H1 (cell line): ENCODE data around the gene ELOF1. TPM values are rescaled to one million over a fixed set of nuclear protein-coding genes. Genes with fewer than 3 reads are reported as not detected.

Experiments used
- CTCF ChIA-PET: fragments of 300-600 bp; sonication (Branson Sonifier 250); formaldehyde crosslinking; loops from one replicate; lab custom pipeline; 2021; ENCODE audit not compliant: partially characterized antibody; lab: Charles Lee
- POLR2A ChIA-PET: fragments of 300-600 bp; sonication (Branson Sonifier 250); formaldehyde crosslinking; loops from one replicate; lab custom pipeline; 2021; ENCODE audit warnings: inconsistent platforms; ENCODE audit not compliant: partially characterized antibody; lab: Charles Lee
- DNase-seq, 2 experiments: peaks; one replicate each; pipeline versions ENCODE4 v3.0.0 to v3.0.0-alpha.2; 2010 to 2022; ENCODE audit warnings: low spot score in 2 of 2, low read depth in 1 of 2, mixed read lengths in 1 of 2
- FAIRE-seq: peaks from 2 replicates; lab custom pipeline; 2011; peaks lifted over from hg19 to GRCh38; lab: Jason Lieb, UNC
- H2AFZ ChIP-seq: 2 replicates; pipeline ENCODE4 v1.8.1; 2012; ENCODE audit warnings: low read length, inconsistent platforms
- H2AK5ac ChIP-seq: 2 replicates; pipeline ENCODE4 v1.6.1; 2013; ENCODE audit warnings: low read depth, low read length
- H2BK120ac ChIP-seq: replicated peaks from 2 replicates; pipeline ENCODE3; 2013; ENCODE audit warnings: low read depth, low read length, inconsistent platforms
- H2BK12ac ChIP-seq: 2 replicates; pipeline ENCODE4 v1.6.1; 2013; ENCODE audit warnings: low read depth, low read length
- H2BK15ac ChIP-seq: 2 replicates; pipeline ENCODE4 v1.6.1; 2013; ENCODE audit warnings: low read length
- H2BK20ac ChIP-seq: 2 replicates; pipeline ENCODE4 v1.6.1; 2013; ENCODE audit warnings: low read length
- H2BK5ac ChIP-seq: 2 replicates; pipeline ENCODE4 v1.6.1; 2013; ENCODE audit warnings: low read depth, low read length
- H3K14ac ChIP-seq: 2 replicates; pipeline ENCODE4 v1.6.1; 2013; ENCODE audit warnings: inconsistent platforms; ENCODE audit not compliant: insufficient read length
- H3K18ac ChIP-seq: 2 replicates; pipeline ENCODE4 v1.6.1; 2013; ENCODE audit warnings: low read length; ENCODE audit errors: extremely low read depth
- H3K23ac ChIP-seq: 2 replicates; pipeline ENCODE4 v1.6.1; 2013; ENCODE audit warnings: inconsistent platforms; ENCODE audit not compliant: insufficient read length
- H3K23me2 ChIP-seq: 2 replicates; pipeline ENCODE4 v1.6.1; 2013; ENCODE audit warnings: low read depth, low read length
- H3K27ac ChIP-seq: 2 replicates; pipeline ENCODE4 v1.6.1; 2011; ENCODE audit warnings: low read depth, low read length, inconsistent platforms
- H3K27me3 ChIP-seq, 4 experiments: replicated peaks in 1 of 4; 1 replicate in 1 of 4; 2 replicates in 3 of 4; pipeline versions ENCODE4 v1.6.1 to v1.8.1; 2011 to 2013; ENCODE audit warnings: low read length in 3 of 4, mild to moderate bottlenecking in 3 of 4, inconsistent platforms in 2 of 4, mixed read lengths in 2 of 4, moderate library complexity in 1 of 4; ENCODE audit not compliant: control insufficient read depth in 3 of 4, insufficient read depth in 3 of 4; ENCODE audit errors: extremely low read depth in 1 of 4
- H3K36me3 ChIP-seq, 4 experiments: 2 replicates each; pipeline versions ENCODE4 v1.6.1 to v1.8.1; 2011 to 2013; ENCODE audit warnings: mild to moderate bottlenecking in 4 of 4, low read length in 3 of 4, moderate library complexity in 2 of 4, control low read depth in 1 of 4, inconsistent platforms in 1 of 4; ENCODE audit not compliant: insufficient read depth in 4 of 4, control insufficient read depth in 2 of 4
- H3K4ac ChIP-seq: replicated peaks from 2 replicates; pipeline ENCODE3; 2013; ENCODE audit warnings: low read length, low read depth, mixed read lengths, inconsistent platforms; ENCODE audit not compliant: insufficient read length
- H3K4me1 ChIP-seq, 4 experiments: replicated peaks in 1 of 4; 1 replicate in 1 of 4; 2 replicates in 3 of 4; pipeline versions ENCODE4 v1.6.1 to v1.8.1; 2011 to 2013; ENCODE audit warnings: low read length in 3 of 4, inconsistent platforms in 2 of 4, mixed read lengths in 1 of 4; ENCODE audit not compliant: insufficient read depth in 4 of 4, control insufficient read depth in 3 of 4
- H3K4me2 ChIP-seq, 2 experiments: 2 replicates each; pipeline versions ENCODE4 v1.6.1 to v1.8.1; 2011 to 2013; ENCODE audit warnings: low read depth in 2 of 2, low read length in 2 of 2, control low read depth in 1 of 2, inconsistent platforms in 1 of 2, mild to moderate bottlenecking in 1 of 2; ENCODE audit not compliant: insufficient read depth in 1 of 2
- H3K4me3 ChIP-seq, 4 experiments: fragments of 200-600, 300-600 bp in 1 of 4; sonication (generic), shearing (Covaris generic), sonication (Bioruptor Twin) in 1 of 4; 2 replicates each; pipeline versions ENCODE4 v1.5.1 to v1.8.1; 2011 to 2016; ENCODE audit warnings: low read length in 4 of 4, low read depth in 3 of 4, control low read depth in 2 of 4, inconsistent platforms in 2 of 4, mild to moderate bottlenecking in 2 of 4, mixed read lengths in 1 of 4, moderate library complexity in 1 of 4; ENCODE audit not compliant: insufficient read depth in 2 of 4; ENCODE audit errors: extremely low read depth in 1 of 4
- H3K56ac ChIP-seq: replicated peaks from 2 replicates; pipeline ENCODE3; 2013; ENCODE audit warnings: low read depth, mild to moderate bottlenecking, mixed read lengths, low read length, inconsistent platforms; ENCODE audit not compliant: insufficient read length
- H3K79me1 ChIP-seq: 2 replicates; pipeline ENCODE4 v1.6.1; 2013; ENCODE audit warnings: low read depth, low read length, control low read depth
- H3K79me2 ChIP-seq, 2 experiments: 2 replicates each; pipeline versions ENCODE4 v1.6.1 to v1.8.1; 2012 to 2013; ENCODE audit warnings: low read length in 2 of 2, mild to moderate bottlenecking in 2 of 2, inconsistent platforms in 1 of 2; ENCODE audit not compliant: insufficient read depth in 2 of 2, control insufficient read depth in 1 of 2
- H3K9ac ChIP-seq, 4 experiments: replicated peaks in 1 of 4; 1 replicate in 1 of 4; 2 replicates in 3 of 4; pipeline versions ENCODE4 v1.6.1 to v1.8.1; 2011 to 2013; ENCODE audit warnings: low read depth in 3 of 4, low read length in 3 of 4, control low read depth in 2 of 4, mild to moderate bottlenecking in 2 of 4, moderate library complexity in 2 of 4, inconsistent platforms in 1 of 4; ENCODE audit errors: extremely low read depth in 1 of 4
- H3K9me3 ChIP-seq, 2 experiments: 2 replicates each; pipeline versions ENCODE4 v1.6.1 to v1.8.1; 2012 to 2013; ENCODE audit warnings: mild to moderate bottlenecking in 2 of 2, moderate library complexity in 2 of 2, control low read depth in 1 of 2, inconsistent platforms in 1 of 2, low read depth in 1 of 2, low read length in 1 of 2, mixed read lengths in 1 of 2; ENCODE audit not compliant: insufficient read depth in 2 of 2
- H4K20me1 ChIP-seq, 2 experiments: replicated peaks in 1 of 2; 2 replicates each; pipeline versions ENCODE3 to v1.8.1; 2011 to 2013; ENCODE audit warnings: inconsistent platforms in 2 of 2, low read length in 2 of 2, mild to moderate bottlenecking in 1 of 2; ENCODE audit not compliant: insufficient read depth in 2 of 2, control insufficient read depth in 1 of 2
- H4K5ac ChIP-seq: 2 replicates; pipeline ENCODE4 v1.6.1; 2013; ENCODE audit warnings: low read length, low read depth, mixed read lengths, inconsistent platforms; ENCODE audit not compliant: insufficient read length
- H4K8ac ChIP-seq: 2 replicates; pipeline ENCODE4 v1.8.0; 2013; ENCODE audit warnings: mild to moderate bottlenecking, moderate library complexity, low read length, inconsistent platforms; ENCODE audit not compliant: insufficient read depth; ENCODE audit errors: extremely low read depth
- H4K91ac ChIP-seq: replicated peaks from 2 replicates; pipeline ENCODE3; 2013; ENCODE audit warnings: low read length, mixed read lengths, inconsistent platforms; ENCODE audit not compliant: insufficient read length
- CHD2 ChIP-seq: IDR thresholded peaks from 2 replicates; pipeline ENCODE4 v1.6.1; 2012; ENCODE audit warnings: low read length, improper control_type of control experiment
- GABPA ChIP-seq: IDR thresholded peaks from 2 replicates; pipeline ENCODE4 v1.6.1; 2011; ENCODE audit warnings: mild to moderate bottlenecking, low read length, moderate library complexity, borderline replicate concordance; ENCODE audit not compliant: insufficient read depth
- POLR2AphosphoS5 ChIP-seq: IDR thresholded peaks from 2 replicates; pipeline ENCODE4 v1.6.1; 2011; ENCODE audit warnings: low read depth, low read length
- SP4 ChIP-seq: IDR thresholded peaks from 2 replicates; pipeline ENCODE4 v1.6.1; 2012; ENCODE audit warnings: low read length, inconsistent platforms
- SUZ12 ChIP-seq: fragments of 200-600 bp; sonication (generic); IDR thresholded peaks from 2 replicates; pipeline ENCODE4 v1.6.1; 2012; ENCODE audit warnings: mild to moderate bottlenecking, inconsistent platforms, low read length, moderate library complexity, mixed read lengths
- WGBS, 2 experiments: shearing (Covaris generic) in 1 of 2; methylation state at CpG; one replicate each; pipeline versions ENCODE4 v1.1.6 to v1.1.7; 2013 to 2015; ENCODE audit warnings: low lambda C conversion rate in 2 of 2, mixed read lengths in 2 of 2, inconsistent platforms in 1 of 2, low coverage in 1 of 2, missing lambda C conversion rate in 1 of 2; ENCODE audit not compliant: insufficient replicate concordance in 2 of 2, insufficient coverage in 1 of 2, insufficient read length in 1 of 2; ENCODE audit errors: extremely low coverage in 1 of 2, missing lambda C conversion rate in 1 of 2; 5-methylcytosine and 5-hydroxymethylcytosine counted together
- polyA plus RNA-seq, 7 experiments: library from polyadenylated mRNA; depleted of rRNA in 3 of 7; stranded (reverse) in 5 of 7; unstranded in 2 of 7; fragments of >200 nt in 5 of 7; fragments of 200-250 nt in 2 of 7; gene quantifications; 1 replicate in 5 of 7; 2 replicates in 1 of 7; 4 replicates in 1 of 7; pipeline versions ENCODE4 v1.2.1 to v1.2.3, GENCODE V29; 2011 to 2013; ENCODE audit warnings: missing spikeins in 2 of 7, mixed read lengths in 2 of 7
- total RNA-seq: library from RNA; stranded (reverse); fragmentation: NEBNext Ultra II Directional; extraction: Animal tissue kit (Norgen Biotek cat#: 25700); gene quantifications from 2 replicates; pipeline ENCODE4 v1.2.1, GENCODE V29; 2021

The ELOF1 gene
- total and polyA plus RNA-seq, 2 of the 8 experiments (the other 6 are each of a cell fraction or from before 2014, with no cell fraction given): 84.2 to 101 TPM

- H4K20me1 ChIP-seq: no peaks in the 10 kb centered on the region
- ChIA-PET CTCF (no interaction called here), POLR2A (no interaction called here)
- no peaks in the 10 kb centered on the region for H3K27me3 ChIP-seq
- no peak overlapping the region for H4K8ac ChIP-seq
- no peak overlapping the region for H3K56ac ChIP-seq
- no peak overlapping the region for H3K18ac ChIP-seq
- no peaks in the 10 kb centered on the region for H3K9me3 ChIP-seq
- H3K23me2 ChIP-seq: no peaks in the 10 kb centered on the region
- no peak overlapping the region for H2BK12ac ChIP-seq
- FAIRE-seq (no peak), DNase-seq (no peak)
- no peak overlapping the region for H3K9ac ChIP-seq
- H2BK20ac ChIP-seq: no peak overlapping the region
- no peak overlapping the region for H4K5ac ChIP-seq
- no peak overlapping the region for H3K4me2 ChIP-seq
- no peak overlapping the region for H2BK5ac ChIP-seq
- no peak overlapping the region for H3K23ac ChIP-seq
- H2AFZ ChIP-seq: no peak overlapping the region
- no peak overlapping the region for H3K4me3 ChIP-seq
- H3K27ac ChIP-seq: no peak overlapping the region
- no peak overlapping the region for H4K91ac ChIP-seq
- H2BK15ac ChIP-seq: no peak overlapping the region
- H2AK5ac ChIP-seq: no peak overlapping the region
- H3K4ac ChIP-seq: no peak overlapping the region
- no peaks in the 10 kb centered on the region for H3K79me1 ChIP-seq
- H3K79me2 ChIP-seq: no peaks in the 10 kb centered on the region
- H2BK120ac ChIP-seq: no peak overlapping the region
- WGBS, 2 experiments: 91% methylated on average over 2 of the region's 2 CpGs; no CpG with 5 or more reads in 1 of the 2 experiments
- no peak overlapping the region for H3K14ac ChIP-seq
- H3K36me3 ChIP-seq: no peaks in the 10 kb centered on the region
- H3K4me1 ChIP-seq: no peaks in the 10 kb centered on the region
- TF ChIP-seq SP4 (no peak), CHD2 (no peak), POLR2AphosphoS5 (no peak), SUZ12 (no peak), GABPA (no peak)
Measured at GRCh38 chr19:11566164-11566563, 7.1 kb upstream of the ELOF1 start.
